HepG2 (cell line): Measurements from ENCODE around the gene CPXM1. TPM values are rescaled to one million over a fixed set of nuclear protein-coding genes. Genes with fewer than 3 reads are reported as not detected.

Source experiments
- ADNP ChIP-seq: sonication (generic); formaldehyde crosslinking; IDR thresholded peaks from 2 replicates; pipeline ENCODE4 v1.4.0; 2020; ENCODE audit warnings: missing genetic modification reagents
- CREB3 ChIP-seq: sonication (generic); formaldehyde crosslinking; IDR thresholded peaks from 2 replicates; pipeline ENCODE4 v1.5.0; 2020; ENCODE audit warnings: missing genetic modification reagents
- ETS1 ChIP-seq: sonication (generic); formaldehyde crosslinking; IDR thresholded peaks from 2 replicates; pipeline ENCODE4 v1.4.0; 2020; ENCODE audit warnings: missing genetic modification reagents
- ETV6 ChIP-seq: sonication (generic); formaldehyde crosslinking; conservative IDR thresholded peaks from 2 replicates; pipeline ENCODE4 v1.4.0; 2020; ENCODE audit warnings: missing genetic modification reagents
- HES4 ChIP-seq: sonication (generic); formaldehyde crosslinking; IDR thresholded peaks from 2 replicates; pipeline ENCODE4 v1.9.0; 2021; ENCODE audit warnings: mild to moderate bottlenecking, missing genetic modification reagents, borderline replicate concordance
- HNF4G ChIP-seq, 2 experiments: sonication (generic) in 1 of 2; formaldehyde crosslinking in 1 of 2; IDR thresholded peaks; 2 replicates each; pipeline versions ENCODE4 v1.4.0 to v1.6.1; 2011 to 2020; ENCODE audit warnings: borderline replicate concordance in 2 of 2, low read depth in 2 of 2, mild to moderate bottlenecking in 2 of 2, low read length in 1 of 2, missing genetic modification reagents in 1 of 2, moderate library complexity in 1 of 2
- HOXA3 ChIP-seq: sonication (generic); formaldehyde crosslinking; IDR thresholded peaks from 2 replicates; pipeline ENCODE4 v1.5.0; 2020; ENCODE audit warnings: missing genetic modification reagents
- HOXA5 ChIP-seq: sonication (generic); formaldehyde crosslinking; IDR thresholded peaks from 2 replicates; pipeline ENCODE4 v1.4.0; 2020; ENCODE audit warnings: missing genetic modification reagents
- MYC ChIP-seq: sonication (generic); formaldehyde crosslinking; IDR thresholded peaks from 2 replicates; pipeline ENCODE4 v1.9.0; 2021; ENCODE audit warnings: missing genetic modification reagents, borderline replicate concordance
- RAD21 ChIP-seq: fragments of 450-650 bp; formaldehyde crosslinking; IDR thresholded peaks from 2 replicates; pipeline ENCODE4 v1.5.0; 2020; ENCODE audit warnings: mild to moderate bottlenecking
- UBTF ChIP-seq: sonication (generic); formaldehyde crosslinking; IDR thresholded peaks from 2 replicates; pipeline ENCODE4 v1.4.0; 2020; ENCODE audit warnings: mild to moderate bottlenecking, missing genetic modification reagents
- YEATS4 ChIP-seq: sonication (generic); formaldehyde crosslinking; IDR thresholded peaks from 2 replicates; pipeline ENCODE4 v1.4.0; 2020; ENCODE audit warnings: missing genetic modification reagents, borderline replicate concordance
- YY1 ChIP-seq: IDR thresholded peaks from 2 replicates; pipeline ENCODE4 v1.6.1; 2011; ENCODE audit warnings: low read length, low read depth, moderate library complexity, mild to moderate bottlenecking; ENCODE audit not compliant: insufficient read depth, insufficient replicate concordance
- ZNF446 ChIP-seq: sonication (generic); formaldehyde crosslinking; IDR thresholded peaks from 2 replicates; pipeline ENCODE4 v1.5.0; 2020; ENCODE audit warnings: mild to moderate bottlenecking, missing genetic modification reagents
- ZNF572 ChIP-seq: sonication (generic); formaldehyde crosslinking; IDR thresholded peaks from 2 replicates; pipeline ENCODE4 v1.5.1; 2020; ENCODE audit warnings: mild to moderate bottlenecking, missing genetic modification reagents
- ZSCAN12 ChIP-seq: sonication (generic); formaldehyde crosslinking; IDR thresholded peaks from 2 replicates; pipeline ENCODE4 v1.9.0; 2021; ENCODE audit warnings: mild to moderate bottlenecking, missing genetic modification reagents
- ZZZ3 ChIP-seq: sonication (generic); formaldehyde crosslinking; IDR thresholded peaks from 2 replicates; pipeline ENCODE4 v1.4.0; 2020; ENCODE audit warnings: missing genetic modification reagents, mild to moderate bottlenecking, borderline replicate concordance
- polyA plus RNA-seq, 8 experiments: library from polyadenylated mRNA; depleted of rRNA in 3 of 8; stranded (reverse) in 7 of 8; unstranded in 1 of 8; fragments of >200 nt; fragmentation: Illumina TruSeq in 4 of 8; extraction: Trizol in 4 of 8; gene quantifications; 2 replicates each; pipeline versions ENCODE4 v1.2.1 to v1.2.3, GENCODE V29; 2011 to 2016; ENCODE audit warnings: low read depth in 4 of 8, missing spikeins in 1 of 8, mixed read lengths in 1 of 8; ENCODE audit not compliant: insufficient read depth in 1 of 8
- total RNA-seq, 5 experiments: library from RNA; depleted of rRNA; stranded (reverse); fragments of >200 nt; fragmentation: Illumina TruSeq; extraction: Trizol; gene quantifications; 2 replicates each; pipeline ENCODE4 v1.2.3, GENCODE V29; 2016; ENCODE audit warnings: low read depth in 1 of 5
- TF ChIP-seq, protein P1 (sequence below): sonication (generic); formaldehyde crosslinking; IDR thresholded peaks from 2 replicates; pipeline ENCODE4 v1.8.1; 2022; ENCODE audit warnings: low read depth, mild to moderate bottlenecking, missing genetic modification reagents
- TF ChIP-seq, protein P2 (sequence below): sonication (generic); formaldehyde crosslinking; IDR thresholded peaks from 2 replicates; pipeline ENCODE4 v1.8.0; 2022; ENCODE audit warnings: low read depth, missing genetic modification reagents

The CPXM1 gene
- total and polyA plus RNA-seq, 2 of the 13 experiments (the other 11 are each of a cell fraction or from before 2014, with no cell fraction given) = 0.07 TPM; not detected in 1

DNA sequence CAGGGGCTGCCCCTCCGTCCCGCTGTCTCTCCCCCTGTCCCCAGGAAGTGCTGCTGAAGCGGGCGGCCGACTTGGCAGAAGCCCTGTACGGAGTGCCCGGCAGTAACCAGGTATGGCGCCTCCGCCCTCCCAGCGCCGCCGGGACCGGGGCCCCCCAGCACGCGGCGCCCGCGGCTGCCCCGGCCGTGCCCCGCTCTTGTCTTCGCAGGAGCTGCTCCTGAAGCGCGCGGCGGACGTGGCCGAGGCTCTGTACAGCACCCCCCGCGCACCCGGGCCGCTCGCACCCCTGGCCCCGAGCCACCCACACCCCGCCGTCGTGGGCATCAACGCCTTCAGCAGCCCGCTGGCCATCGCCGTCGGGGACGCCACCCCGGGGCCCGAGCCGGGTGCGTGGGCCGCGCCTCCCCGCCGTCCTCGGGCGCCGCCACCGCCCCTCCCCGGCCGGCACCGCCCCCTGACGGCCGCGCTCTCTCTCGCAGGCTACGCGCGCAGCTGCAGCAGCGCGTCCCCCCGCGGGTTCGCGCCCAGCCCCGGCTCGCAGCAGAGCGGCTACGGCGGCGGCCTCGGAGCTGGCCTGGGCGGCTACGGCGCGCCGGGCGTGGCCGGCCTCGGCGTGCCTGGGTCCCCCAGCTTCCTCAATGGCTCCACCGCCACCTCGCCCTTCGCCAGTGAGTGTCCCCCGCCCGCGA is 48.4 kb downstream of the CPXM1 start (continued):
- TF ChIP-seq, protein P1, sequence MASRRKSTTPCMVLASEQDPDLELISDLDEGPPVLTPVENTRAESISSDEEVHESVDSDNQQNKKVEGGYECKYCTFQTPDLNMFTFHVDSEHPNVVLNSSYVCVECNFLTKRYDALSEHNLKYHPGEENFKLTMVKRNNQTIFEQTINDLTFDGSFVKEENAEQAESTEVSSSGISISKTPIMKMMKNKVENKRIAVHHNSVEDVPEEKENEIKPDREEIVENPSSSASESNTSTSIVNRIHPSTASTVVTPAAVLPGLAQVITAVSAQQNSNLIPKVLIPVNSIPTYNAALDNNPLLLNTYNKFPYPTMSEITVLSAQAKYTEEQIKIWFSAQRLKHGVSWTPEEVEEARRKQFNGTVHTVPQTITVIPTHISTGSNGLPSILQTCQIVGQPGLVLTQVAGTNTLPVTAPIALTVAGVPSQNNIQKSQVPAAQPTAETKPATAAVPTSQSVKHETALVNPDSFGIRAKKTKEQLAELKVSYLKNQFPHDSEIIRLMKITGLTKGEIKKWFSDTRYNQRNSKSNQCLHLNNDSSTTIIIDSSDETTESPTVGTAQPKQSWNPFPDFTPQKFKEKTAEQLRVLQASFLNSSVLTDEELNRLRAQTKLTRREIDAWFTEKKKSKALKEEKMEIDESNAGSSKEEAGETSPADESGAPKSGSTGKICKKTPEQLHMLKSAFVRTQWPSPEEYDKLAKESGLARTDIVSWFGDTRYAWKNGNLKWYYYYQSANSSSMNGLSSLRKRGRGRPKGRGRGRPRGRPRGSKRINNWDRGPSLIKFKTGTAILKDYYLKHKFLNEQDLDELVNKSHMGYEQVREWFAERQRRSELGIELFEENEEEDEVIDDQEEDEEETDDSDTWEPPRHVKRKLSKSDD = 0 out of 2 replicates have a peak, but pooled peaks have one; percentile 32
- TF ChIP-seq, protein P2, sequence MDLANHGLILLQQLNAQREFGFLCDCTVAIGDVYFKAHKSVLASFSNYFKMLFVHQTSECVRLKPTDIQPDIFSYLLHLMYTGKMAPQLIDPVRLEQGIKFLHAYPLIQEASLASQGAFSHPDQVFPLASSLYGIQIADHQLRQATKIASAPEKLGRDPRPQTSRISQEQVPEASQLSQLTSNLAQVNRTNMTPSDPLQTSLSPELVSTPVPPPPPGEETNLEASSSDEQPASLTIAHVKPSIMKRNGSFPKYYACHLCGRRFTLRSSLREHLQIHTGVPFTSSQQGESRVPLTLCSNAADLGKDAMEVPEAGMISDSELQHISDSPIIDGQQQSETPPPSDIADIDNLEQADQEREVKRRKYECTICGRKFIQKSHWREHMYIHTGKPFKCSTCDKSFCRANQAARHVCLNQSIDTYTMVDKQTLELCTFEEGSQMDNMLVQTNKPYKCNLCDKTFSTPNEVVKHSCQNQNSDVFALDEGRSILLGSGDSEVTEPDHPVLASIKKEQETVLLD (CRISPR knock-in tag) = peak; percentile 81
- TF ChIP-seq ZNF572 (no peak), ZSCAN12 (CRISPR knock-in tag) (0 out of 2 replicates have a peak, but pooled peaks have one; percentile 23), ADNP (CRISPR knock-in tag) (0 out of 2 replicates have a peak, but pooled peaks have one; percentile 26), YEATS4 (CRISPR knock-in tag) (peak; percentile 70; the same call in 1 of the 2 replicates), CREB3 (CRISPR knock-in tag) (peak; percentile 86), MYC (CRISPR knock-in tag) (peak; percentile 13; the same call in 1 of the 2 replicates), UBTF (CRISPR knock-in tag) (peak; percentile 27; the same call in 1 of the 2 replicates), ETS1 (peak; percentile 75; the same call in 1 of the 2 replicates), HNF4G (IDR thresholded peaks at IDR 0.05; ENCODE audit: borderline replicate concordance, low read depth, low read length) (no peak), HNF4G (CRISPR knock-in tag; IDR thresholded peaks at IDR 0.05; ENCODE audit: borderline replicate concordance, low read depth) (no peak), ZZZ3 (no peak), HES4 (CRISPR knock-in tag) (peak; percentile 45; the same call in 1 of the 2 replicates), HOXA3 (peak; percentile 57), RAD21 (no peak; the same call in 1 of the 2 replicates), ZNF446 (peak; percentile 65; the same call in 1 of the 2 replicates), ETV6 (CRISPR knock-in tag) (peak; percentile 23; the same call in 1 of the 2 replicates), HOXA5 (CRISPR knock-in tag) (0 out of 2 replicates have a peak, but pooled peaks have one; percentile 11), YY1 (peak; percentile 17)
